Measurements from ENCODE around the gene TLE2. TPM values are rescaled to one million over a fixed set of nuclear protein-coding genes. Genes with fewer than 3 reads are reported as not detected.

Gene TLE2
- total RNA-seq, 2 donors from 2014 or later: 46.7 to 154 TPM

GRCh38 chr19:3024870-3025548 lies 4.1 kb downstream of the TLE2 start:
- no peak for TF ChIP-seq CTCF (IDR thresholded peaks at IDR 0.05)
- no peak overlapping the region for H3K27ac ChIP-seq
- peaks cover 0 to 17% of the 10 kb centered on the region in 2 donors for H3K4me1 ChIP-seq (ENCODE audit: control insufficient read depth in 1 of 2, low read depth in 2 of 2)
- ATAC-seq (ENCODE audit: insufficient number of reproducible peaks, low FRiP score, low read depth) (no peak), DNase-seq (ENCODE audit: low spot score) (no peak)
- H3K27me3 ChIP-seq (replicated peaks; ENCODE audit: insufficient read depth): no peaks in the 10 kb centered on the region
- no peaks in the 10 kb centered on the region for H3K36me3 ChIP-seq
- H3K4me3 ChIP-seq: no peak overlapping the region
- H3K9me3 ChIP-seq: no peaks in the 10 kb centered on the region

- Histone ChIP-seq H3K36me3 (no peaks in the 10 kb centered on the region), H3K27me3 (replicated peaks; ENCODE audit: insufficient read depth) (no peaks in the 10 kb centered on the region), H3K4me3 (no peak overlapping the region), H3K9me3 (no peaks in the 10 kb centered on the region), H3K27ac (no peak overlapping the region), H3K4me1 (ENCODE audit: control insufficient read depth in 1 of 2, low read depth in 2 of 2) (peaks cover 0 to 14% of the 10 kb centered on the region in 2 donors)
- no peak for DNase-seq (ENCODE audit: low spot score)
- no peak for ATAC-seq (ENCODE audit: insufficient number of reproducible peaks, low FRiP score, low read depth)
- no peak for TF ChIP-seq CTCF (IDR thresholded peaks at IDR 0.05)
Measured at GRCh38 chr19:3024509-3024869, 4.6 kb downstream of the TLE2 start.

GRCh38 chr19:3020321-3020960 lies 8.6 kb downstream of the TLE2 start:
- no peaks in the 10 kb centered on the region for H3K36me3 ChIP-seq
- TF ChIP-seq CTCF (IDR thresholded peaks at IDR 0.05): no peak
- no peaks in the 10 kb centered on the region for H3K9me3 ChIP-seq
- ATAC-seq (ENCODE audit: insufficient number of reproducible peaks, low FRiP score, low read depth): no peak
- no peak for DNase-seq (ENCODE audit: low spot score)
- no peak overlapping the region for H3K27ac ChIP-seq
- H3K4me1 ChIP-seq (ENCODE audit: control insufficient read depth in 1 of 2, low read depth in 2 of 2): no peaks in the 10 kb centered on the region
- no peaks in the 10 kb centered on the region for H3K27me3 ChIP-seq (replicated peaks; ENCODE audit: insufficient read depth)
- H3K4me3 ChIP-seq: no peak overlapping the region

GRCh38 chr19:3019211-3019854 lies 9.7 kb downstream of the TLE2 start:
- Histone ChIP-seq H3K27me3 (replicated peaks; ENCODE audit: insufficient read depth) (no peaks in the 10 kb centered on the region), H3K4me3 (no peak overlapping the region), H3K9me3 (no peaks in the 10 kb centered on the region), H3K4me1 (ENCODE audit: control insufficient read depth in 1 of 2, low read depth in 2 of 2) (no peaks in the 10 kb centered on the region), H3K27ac (no peak overlapping the region), H3K36me3 (no peaks in the 10 kb centered on the region)
- no peak for TF ChIP-seq CTCF (IDR thresholded peaks at IDR 0.05)
- DNase-seq (ENCODE audit: low spot score): no peak
- ATAC-seq (ENCODE audit: insufficient number of reproducible peaks, low FRiP score, low read depth): no peak

GRCh38 chr19:3017923-3018322 lies 11.2 kb downstream of the TLE2 start:
- Histone ChIP-seq H3K4me3 (no peak overlapping the region), H3K9me3 (no peaks in the 10 kb centered on the region), H3K27ac (no peak overlapping the region), H3K27me3 (replicated peaks; ENCODE audit: insufficient read depth) (no peaks in the 10 kb centered on the region), H3K36me3 (no peaks in the 10 kb centered on the region), H3K4me1 (ENCODE audit: control insufficient read depth in 1 of 2, low read depth in 2 of 2) (no peaks in the 10 kb centered on the region)
- DNase-seq (ENCODE audit: low spot score): no peak
- ATAC-seq (ENCODE audit: insufficient number of reproducible peaks, low FRiP score, low read depth): no peak
- no peak for TF ChIP-seq CTCF (IDR thresholded peaks at IDR 0.05)
